Liver (tissue), 9 donors: ENCODE results near the gene DGKD. TPM values are rescaled to one million over a fixed set of nuclear protein-coding genes. Genes with fewer than 3 reads are reported as not detected.

Experiments
- DNase-seq: peaks from one replicate; pipeline ENCODE4 v3.0.0-alpha.2; 2017; ENCODE audit warnings: low spot score
- H3K27ac ChIP-seq, 2 donors: one replicate each; pipeline ENCODE4 v1.7.0; 2013; ENCODE audit warnings: inconsistent platforms in 2 of 2, low read length in 2 of 2, control low read depth in 1 of 2, low read depth in 1 of 2, mild to moderate bottlenecking in 1 of 2
- H3K27me3 ChIP-seq, 4 donors: one replicate each; pipeline versions ENCODE4 v1.6.1 to v1.7.0; 2013; ENCODE audit warnings: low read length in 3 of 4, inconsistent platforms in 1 of 4, mild to moderate bottlenecking in 1 of 4, moderate library complexity in 1 of 4; ENCODE audit not compliant: control insufficient read depth in 4 of 4, insufficient read depth in 4 of 4
- H3K36me3 ChIP-seq, 4 donors: one replicate each; pipeline versions ENCODE4 v1.6.1 to v1.7.0; 2013; ENCODE audit warnings: low read length in 3 of 4, mild to moderate bottlenecking in 3 of 4, low read depth in 1 of 4, moderate library complexity in 1 of 4; ENCODE audit not compliant: control insufficient read depth in 4 of 4, insufficient read depth in 3 of 4
- H3K4me1 ChIP-seq, 4 donors: one replicate each; pipeline versions ENCODE4 v1.6.1 to v1.7.0; 2013; ENCODE audit warnings: low read length in 3 of 4, mild to moderate bottlenecking in 3 of 4, moderate library complexity in 1 of 4; ENCODE audit not compliant: control insufficient read depth in 4 of 4, insufficient read depth in 4 of 4
- H3K4me3 ChIP-seq, 3 donors: one replicate each; pipeline versions ENCODE4 v1.6.1 to v1.7.0; 2013; ENCODE audit warnings: low read length in 3 of 3, control low read depth in 1 of 3, low read depth in 1 of 3, mild to moderate bottlenecking in 1 of 3
- H3K9ac ChIP-seq, 2 donors: one replicate each; pipeline ENCODE4 v1.7.0; 2013; ENCODE audit warnings: low read length in 2 of 2, mild to moderate bottlenecking in 2 of 2, moderate library complexity in 2 of 2, control low read depth in 1 of 2, low read depth in 1 of 2
- H3K9me3 ChIP-seq, 4 donors: one replicate each; pipeline versions ENCODE4 v1.6.1 to v1.7.0; 2013; ENCODE audit warnings: low read length in 3 of 4; ENCODE audit not compliant: control insufficient read depth in 4 of 4
- FOXA2 ChIP-seq: IDR thresholded peaks from 2 replicates; pipeline ENCODE4 v1.6.1; 2016; ENCODE audit warnings: antibody characterized with exemption
- HNF4G ChIP-seq: IDR thresholded peaks from 2 replicates; pipeline ENCODE4 v1.6.1; 2016; ENCODE audit warnings: antibody characterized with exemption
- JUND ChIP-seq, 2 donors: IDR thresholded peaks; 2 replicates each; pipeline ENCODE4 v1.6.1; 2016; ENCODE audit warnings: antibody characterized with exemption in 2 of 2
- NR2F2 ChIP-seq: IDR thresholded peaks from 2 replicates; pipeline ENCODE4 v1.6.1; 2016; ENCODE audit warnings: antibody characterized with exemption
- RAD21 ChIP-seq, 2 donors: IDR thresholded peaks; 2 replicates each; pipeline ENCODE4 v1.6.1; 2016; ENCODE audit warnings: antibody characterized with exemption in 2 of 2, mild to moderate bottlenecking in 2 of 2
- RXRA ChIP-seq, 2 donors: IDR thresholded peaks; 2 replicates each; pipeline ENCODE4 v1.6.1; 2017 to 2018; ENCODE audit warnings: antibody characterized with exemption in 2 of 2, mild to moderate bottlenecking in 1 of 2
- SP1 ChIP-seq: IDR thresholded peaks from 2 replicates; pipeline ENCODE4 v1.6.1; 2018; ENCODE audit warnings: antibody characterized with exemption, mild to moderate bottlenecking
- YY1 ChIP-seq: IDR thresholded peaks from 2 replicates; pipeline ENCODE4 v1.6.1; 2016; ENCODE audit warnings: antibody characterized with exemption, mild to moderate bottlenecking
- ZBTB33 ChIP-seq: IDR thresholded peaks from 2 replicates; pipeline ENCODE4 v1.6.1; 2016; ENCODE audit warnings: antibody characterized with exemption
- WGBS: extraction: QIAGEN DNeasy Blood & Tissue Kit; methylation state at CpG from one replicate; pipeline ENCODE4 v1.1.7; 2013; 5-methylcytosine and 5-hydroxymethylcytosine counted together
- polyA plus RNA-seq, 2 donors: library from polyadenylated mRNA; stranded (reverse) in 1 of 2; unstranded in 1 of 2; fragments of 200-250 nt in 1 of 2; fragments of >200 nt in 1 of 2; fragmentation: Nextera tagmentation in 1 of 2; extraction: Ambion mirVana in 1 of 2; gene quantifications; one replicate each; pipeline versions ENCODE4 v1.2.1 to v1.2.3, GENCODE V29; 2013 to 2015
- total RNA-seq, 2 donors: library from RNA; depleted of rRNA; stranded (reverse); fragments of >200 nt; gene quantifications; one replicate each; pipeline ENCODE4 v1.2.3, GENCODE V29; 2014
- TF ChIP-seq, protein P1 (sequence below): fragments of 150-350 bp; IDR thresholded peaks from 2 replicates; pipeline ENCODE4 v1.5.1; 2017; ENCODE audit warnings: improper control_type of control experiment, low read depth, low read length; ENCODE audit not compliant: missing input control
- TF ChIP-seq, protein P2 (sequence below): IDR thresholded peaks from 2 replicates; pipeline ENCODE4 v1.6.1; 2016; ENCODE audit warnings: antibody characterized with exemption, mild to moderate bottlenecking
- TF ChIP-seq, protein P3 (sequence below): IDR thresholded peaks from 2 replicates; pipeline ENCODE4 v1.6.1; 2016; ENCODE audit warnings: antibody characterized with exemption
- TF ChIP-seq, protein P4 (sequence below): IDR thresholded peaks from 2 replicates; pipeline ENCODE4 v1.6.1; 2016; ENCODE audit warnings: antibody characterized with exemption
- donor health status: healthy.
- donor health status: healthy.
- donor health status: healthy.
- donor health status: healthy.
- donor health status: healthy.

The DGKD gene
- total and polyA plus RNA-seq, 4 donors = 4.8 to 16.4 (median 8.2) TPM

DNA sequence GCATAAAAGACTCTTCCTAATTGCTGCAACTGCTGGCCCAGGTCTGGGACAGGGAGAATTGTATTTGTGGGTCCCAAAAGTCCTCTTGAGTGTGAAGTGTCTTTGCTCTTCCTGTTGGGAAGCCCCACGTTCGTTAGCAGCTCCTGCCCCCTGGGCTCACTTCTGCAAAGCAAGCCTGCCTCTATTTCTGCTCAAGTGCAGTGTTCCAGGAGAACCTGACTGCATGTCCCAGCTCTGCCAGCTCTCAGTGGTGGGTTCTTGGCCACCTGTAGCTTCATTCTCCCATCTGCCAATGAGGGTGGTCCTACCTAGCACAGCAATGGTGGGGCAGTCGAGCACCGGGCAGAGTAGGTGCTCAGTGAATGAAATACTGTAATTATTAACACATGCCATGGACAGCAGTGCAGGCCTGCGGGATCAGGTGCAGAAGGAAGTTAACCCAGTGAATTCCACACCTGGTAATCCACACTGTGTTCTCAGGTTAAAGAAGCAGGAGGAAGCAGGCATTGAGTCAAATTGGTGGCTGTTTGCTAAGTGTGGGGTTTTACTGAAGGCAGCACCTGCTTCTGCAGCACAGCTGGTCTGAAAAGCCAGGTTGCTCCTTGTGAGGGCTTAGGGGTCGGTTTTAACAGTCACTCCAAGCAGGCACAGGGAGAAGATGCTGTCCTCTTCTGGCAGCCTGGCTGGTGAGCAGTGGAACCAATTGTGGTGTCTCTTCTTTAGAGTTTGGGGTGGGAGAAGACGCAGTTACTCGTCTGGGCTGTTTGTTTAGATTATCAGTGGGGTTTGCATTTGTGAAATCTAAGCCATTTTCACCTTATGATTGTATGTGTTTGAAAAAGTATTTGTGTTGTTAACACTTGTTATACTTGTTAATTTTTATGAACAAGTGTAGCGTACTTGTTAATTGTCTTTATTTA, 54.3 kb downstream of the DGKD start:
- Histone ChIP-seq H3K27ac (no peak overlapping the region), H3K36me3 (no peaks in the 10 kb centered on the region), H3K27me3 (no peaks in the 10 kb centered on the region), H3K9ac (no peak overlapping the region), H3K4me1 (peaks cover 3 to 18% (median 10%) of the 10 kb centered on the region in 4 donors), H3K9me3 (peaks cover 0 to 4% (median 1%) of the 10 kb centered on the region in 4 donors), H3K4me3 (no peak overlapping the region)
- TF ChIP-seq YY1 = no peak
- TF ChIP-seq, protein P1, sequence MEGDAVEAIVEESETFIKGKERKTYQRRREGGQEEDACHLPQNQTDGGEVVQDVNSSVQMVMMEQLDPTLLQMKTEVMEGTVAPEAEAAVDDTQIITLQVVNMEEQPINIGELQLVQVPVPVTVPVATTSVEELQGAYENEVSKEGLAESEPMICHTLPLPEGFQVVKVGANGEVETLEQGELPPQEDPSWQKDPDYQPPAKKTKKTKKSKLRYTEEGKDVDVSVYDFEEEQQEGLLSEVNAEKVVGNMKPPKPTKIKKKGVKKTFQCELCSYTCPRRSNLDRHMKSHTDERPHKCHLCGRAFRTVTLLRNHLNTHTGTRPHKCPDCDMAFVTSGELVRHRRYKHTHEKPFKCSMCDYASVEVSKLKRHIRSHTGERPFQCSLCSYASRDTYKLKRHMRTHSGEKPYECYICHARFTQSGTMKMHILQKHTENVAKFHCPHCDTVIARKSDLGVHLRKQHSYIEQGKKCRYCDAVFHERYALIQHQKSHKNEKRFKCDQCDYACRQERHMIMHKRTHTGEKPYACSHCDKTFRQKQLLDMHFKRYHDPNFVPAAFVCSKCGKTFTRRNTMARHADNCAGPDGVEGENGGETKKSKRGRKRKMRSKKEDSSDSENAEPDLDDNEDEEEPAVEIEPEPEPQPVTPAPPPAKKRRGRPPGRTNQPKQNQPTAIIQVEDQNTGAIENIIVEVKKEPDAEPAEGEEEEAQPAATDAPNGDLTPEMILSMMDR = no peak
- TF ChIP-seq, protein P2, sequence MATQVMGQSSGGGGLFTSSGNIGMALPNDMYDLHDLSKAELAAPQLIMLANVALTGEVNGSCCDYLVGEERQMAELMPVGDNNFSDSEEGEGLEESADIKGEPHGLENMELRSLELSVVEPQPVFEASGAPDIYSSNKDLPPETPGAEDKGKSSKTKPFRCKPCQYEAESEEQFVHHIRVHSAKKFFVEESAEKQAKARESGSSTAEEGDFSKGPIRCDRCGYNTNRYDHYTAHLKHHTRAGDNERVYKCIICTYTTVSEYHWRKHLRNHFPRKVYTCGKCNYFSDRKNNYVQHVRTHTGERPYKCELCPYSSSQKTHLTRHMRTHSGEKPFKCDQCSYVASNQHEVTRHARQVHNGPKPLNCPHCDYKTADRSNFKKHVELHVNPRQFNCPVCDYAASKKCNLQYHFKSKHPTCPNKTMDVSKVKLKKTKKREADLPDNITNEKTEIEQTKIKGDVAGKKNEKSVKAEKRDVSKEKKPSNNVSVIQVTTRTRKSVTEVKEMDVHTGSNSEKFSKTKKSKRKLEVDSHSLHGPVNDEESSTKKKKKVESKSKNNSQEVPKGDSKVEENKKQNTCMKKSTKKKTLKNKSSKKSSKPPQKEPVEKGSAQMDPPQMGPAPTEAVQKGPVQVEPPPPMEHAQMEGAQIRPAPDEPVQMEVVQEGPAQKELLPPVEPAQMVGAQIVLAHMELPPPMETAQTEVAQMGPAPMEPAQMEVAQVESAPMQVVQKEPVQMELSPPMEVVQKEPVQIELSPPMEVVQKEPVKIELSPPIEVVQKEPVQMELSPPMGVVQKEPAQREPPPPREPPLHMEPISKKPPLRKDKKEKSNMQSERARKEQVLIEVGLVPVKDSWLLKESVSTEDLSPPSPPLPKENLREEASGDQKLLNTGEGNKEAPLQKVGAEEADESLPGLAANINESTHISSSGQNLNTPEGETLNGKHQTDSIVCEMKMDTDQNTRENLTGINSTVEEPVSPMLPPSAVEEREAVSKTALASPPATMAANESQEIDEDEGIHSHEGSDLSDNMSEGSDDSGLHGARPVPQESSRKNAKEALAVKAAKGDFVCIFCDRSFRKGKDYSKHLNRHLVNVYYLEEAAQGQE = no peak
- TF ChIP-seq SP1 = no peak
- TF ChIP-seq, protein P3, sequence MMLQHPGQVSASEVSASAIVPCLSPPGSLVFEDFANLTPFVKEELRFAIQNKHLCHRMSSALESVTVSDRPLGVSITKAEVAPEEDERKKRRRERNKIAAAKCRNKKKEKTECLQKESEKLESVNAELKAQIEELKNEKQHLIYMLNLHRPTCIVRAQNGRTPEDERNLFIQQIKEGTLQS = no peak
- no peak for TF ChIP-seq RXRA (IDR thresholded peaks at IDR 0.05)
- TF ChIP-seq RAD21 (IDR thresholded peaks at IDR 0.05) = no peak
- no peak for TF ChIP-seq HNF4G
- TF ChIP-seq, protein P4, sequence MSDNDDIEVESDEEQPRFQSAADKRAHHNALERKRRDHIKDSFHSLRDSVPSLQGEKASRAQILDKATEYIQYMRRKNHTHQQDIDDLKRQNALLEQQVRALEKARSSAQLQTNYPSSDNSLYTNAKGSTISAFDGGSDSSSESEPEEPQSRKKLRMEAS = no peak
- TF ChIP-seq NR2F2 = no peak
- TF ChIP-seq ZBTB33 = no peak
- TF ChIP-seq FOXA2 = no peak
- no peak for TF ChIP-seq JUND (IDR thresholded peaks at IDR 0.05)
- 62% methylated on average over 9 of the region's 9 CpGs for WGBS
- DNase-seq = no peak
